ENCODE results near the gene CD300E. TPM values are rescaled to one million over a fixed set of nuclear protein-coding genes. Genes with fewer than 3 reads are reported as not detected.
A peak's percentile ranks its signal among the peaks of the same experiment; 100 is the strongest.
"Not testable (repeated sequence)": the region's sequence is repeated elsewhere in the genome, so short reads cannot be mapped to it uniquely, and the experiment has no call there.

The CD300E gene
- total RNA-seq, 1 experiment from 2014 or later: not detected

- not testable (repeated sequence) for DNase-seq (ENCODE audit: extremely low read depth, low read depth)
Observed at GRCh38 chr17:74636541-74637085, 13.1 kb upstream of the CD300E start.

GRCh38 chr17:74635418-74635817 lies 11.9 kb upstream of the CD300E start:
- DNase-seq (ENCODE audit: extremely low read depth, low read depth): no peak

GRCh38 chr17:74633326-74633725 lies 9.8 kb upstream of the CD300E start:
- no peak for DNase-seq (ENCODE audit: extremely low read depth, low read depth)

- no peak for DNase-seq (ENCODE audit: extremely low read depth, low read depth)
Observed at GRCh38 chr17:74632617-74633016, 9.1 kb upstream of the CD300E start.

GRCh38 chr17:74631468-74632450 lies 8.2 kb upstream of the CD300E start:
- no peak for DNase-seq (ENCODE audit: extremely low read depth, low read depth)

GRCh38 chr17:74630251-74630650 lies 6.7 kb upstream of the CD300E start:
- DNase-seq (ENCODE audit: extremely low read depth, low read depth): not testable (repeated sequence)

GRCh38 chr17:74625661-74626060 lies 2.1 kb upstream of the CD300E start:
- no peak for DNase-seq (ENCODE audit: extremely low read depth, low read depth)

- DNase-seq (ENCODE audit: extremely low read depth, low read depth): no peak
Observed at GRCh38 chr17:74624131-74624530, 593 bp upstream of the CD300E start.

GRCh38 chr17:74619077-74619673 lies 4.4 kb downstream of the CD300E start:
- no peak for DNase-seq (ENCODE audit: extremely low read depth, low read depth)

GRCh38 chr17:74618451-74618850 lies 5.1 kb downstream of the CD300E start:
- DNase-seq (ENCODE audit: extremely low read depth, low read depth): no peak

- no peak for DNase-seq (ENCODE audit: extremely low read depth, low read depth)
Observed at GRCh38 chr17:74616696-74617095, 6.8 kb downstream of the CD300E start.

- no peak for DNase-seq (ENCODE audit: extremely low read depth, low read depth)
Observed at GRCh38 chr17:74612046-74612445, 11.5 kb downstream of the CD300E start.

- no peak for DNase-seq (ENCODE audit: extremely low read depth, low read depth)
Observed at GRCh38 chr17:74610108-74610507, 13.4 kb downstream of the CD300E start.

GRCh38 chr17:74608511-74608910 lies 15.0 kb downstream of the CD300E start:
- DNase-seq (ENCODE audit: extremely low read depth, low read depth): no peak

- no peak for DNase-seq (ENCODE audit: extremely low read depth, low read depth)
Observed at GRCh38 chr17:74607221-74607620, 16.3 kb downstream of the CD300E start.

GRCh38 chr17:74606050-74606449 lies 17.5 kb downstream of the CD300E start:
- no peak for DNase-seq (ENCODE audit: extremely low read depth, low read depth)

GRCh38 chr17:74605361-74605760 lies 18.2 kb downstream of the CD300E start:
- DNase-seq (ENCODE audit: extremely low read depth, low read depth): peak; percentile 27

- no peak for DNase-seq (ENCODE audit: extremely low read depth, low read depth)
Observed at GRCh38 chr17:74604761-74605160, 18.8 kb downstream of the CD300E start.

GRCh38 chr17:74604200-74604599 lies 19.3 kb downstream of the CD300E start:
- DNase-seq (ENCODE audit: extremely low read depth, low read depth): no peak

GRCh38 chr17:74603746-74604145 lies 19.8 kb downstream of the CD300E start:
- DNase-seq (ENCODE audit: extremely low read depth, low read depth): no peak

- no peak for DNase-seq (ENCODE audit: extremely low read depth, low read depth)
Observed at GRCh38 chr17:74603037-74603635, 20.4 kb downstream of the CD300E start.

All from NCI-H460 (cell line).